Activated CD4-positive, alpha-beta T cell treated with anti-CD3 and anti-CD28 coated beads, Interleukin-2, Interleukin-6, amounts not matched to agents 100 ng/mL and 50 ng/mL, durations not matched to agents 16 hours and 8 hours (primary cell): ENCODE data around the gene KRTAP9-8.
"Not testable (repeated sequence)": the region's sequence is repeated elsewhere in the genome, so short reads cannot be mapped to it uniquely, and the experiment has no call there.

Experiments
- DNase-seq: peaks from one replicate; pipeline ENCODE4 v3.0.0-alpha.2; 2020

The KRTAP9-8 gene

GRCh38 chr17:41255381-41256290 lies 17.8 kb downstream of the KRTAP9-8 start, which contains the start of gene KRTAP9-9:
Gene KRTAP9-9 (plus strand): TSS chr17:41255384.
- not testable (repeated sequence) for DNase-seq

DNA sequence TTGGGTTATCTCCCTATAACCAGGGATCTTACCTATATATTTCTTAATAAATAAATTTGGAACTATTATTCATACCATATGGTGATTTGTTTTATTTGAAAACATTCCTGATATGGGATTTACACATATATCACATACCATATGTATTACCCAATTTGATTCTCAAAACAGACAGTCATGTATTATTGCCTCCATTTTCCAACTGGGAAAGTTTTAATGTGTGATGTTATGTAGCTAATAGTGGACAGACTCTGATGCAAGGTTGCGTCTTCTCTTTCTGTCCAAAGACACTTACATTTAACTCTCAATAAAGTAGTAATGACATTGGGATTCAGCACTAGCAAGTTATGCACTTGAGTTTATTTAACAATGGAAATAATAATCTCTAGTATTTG lies 18.5 kb downstream of the KRTAP9-8 start:
- DNase-seq, result no peak

GRCh38 chr17:41258406-41258805 lies 20.6 kb downstream of the KRTAP9-8 start:
- no peak for DNase-seq

DNA sequence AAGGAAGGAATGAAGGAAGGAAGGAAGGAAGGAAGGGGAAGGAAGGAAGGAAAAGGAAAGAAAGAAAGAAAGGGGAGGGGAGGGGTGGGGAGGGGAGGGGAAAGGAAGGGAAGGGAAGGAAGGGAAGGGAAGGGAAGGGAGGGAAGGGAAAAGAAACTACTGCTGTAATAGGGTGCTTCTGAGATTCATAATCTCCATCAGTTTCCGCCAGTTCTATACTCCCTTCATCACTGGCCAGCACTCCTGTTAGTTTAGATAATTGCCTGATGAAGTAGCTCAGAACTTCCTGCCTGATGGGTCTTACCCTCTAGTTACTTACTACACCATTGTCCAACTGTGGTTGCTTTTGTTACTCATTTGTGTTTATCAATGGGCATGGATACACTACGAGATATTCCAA lies 25.4 kb downstream of the KRTAP9-8 start:
- no peak for DNase-seq

DNA sequence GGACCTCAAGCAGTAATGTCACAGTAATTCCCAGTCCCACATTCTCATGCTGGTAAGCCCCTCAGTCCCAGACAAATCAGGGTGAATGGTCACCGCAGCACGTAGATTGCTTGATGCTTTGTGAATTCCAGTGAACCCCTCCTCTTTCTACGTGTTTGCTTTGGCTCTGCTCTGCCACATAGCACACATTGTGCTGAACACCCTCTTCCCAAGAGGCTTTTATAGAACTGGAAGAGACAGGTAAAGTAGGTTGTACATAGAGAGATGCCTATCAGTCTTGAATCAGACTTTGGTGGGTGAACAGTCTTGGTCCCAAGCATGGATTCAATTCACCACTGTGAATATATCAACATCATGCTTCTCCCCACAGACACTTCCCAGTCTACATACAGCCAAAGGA lies 26.8 kb downstream of the KRTAP9-8 start:
- DNase-seq, result no peak

DNA sequence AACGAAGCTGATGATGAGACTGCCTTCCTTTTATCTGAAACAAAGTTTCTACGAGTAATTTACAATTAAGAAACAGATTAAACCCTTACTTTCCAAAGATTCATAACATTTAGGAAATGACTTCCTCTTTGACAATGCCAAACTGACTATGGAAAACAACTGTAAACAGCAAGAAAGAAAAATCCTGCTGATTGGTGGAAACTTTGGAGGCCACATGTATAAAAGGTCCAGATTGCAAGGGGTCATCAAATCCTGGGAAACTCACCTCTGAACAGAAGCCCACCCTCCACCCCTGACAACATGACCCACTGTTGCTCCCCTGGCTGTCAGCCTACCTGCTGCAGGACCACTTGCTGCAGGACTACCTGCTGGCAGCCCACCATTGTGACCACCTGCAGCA lies 27.3 kb downstream of the KRTAP9-8 start, which contains the start of gene KRTAP9-6:
TSS of gene KRTAP9-6 (plus strand) at position 301 of the 400 bp plus-strand sequence. CDS start at position 301, 0 bp downstream.
- no peak for DNase-seq

- DNase-seq, result no peak
Observed at GRCh38 chr17:41267711-41268110, 29.9 kb downstream of the KRTAP9-8 start.

DNA sequence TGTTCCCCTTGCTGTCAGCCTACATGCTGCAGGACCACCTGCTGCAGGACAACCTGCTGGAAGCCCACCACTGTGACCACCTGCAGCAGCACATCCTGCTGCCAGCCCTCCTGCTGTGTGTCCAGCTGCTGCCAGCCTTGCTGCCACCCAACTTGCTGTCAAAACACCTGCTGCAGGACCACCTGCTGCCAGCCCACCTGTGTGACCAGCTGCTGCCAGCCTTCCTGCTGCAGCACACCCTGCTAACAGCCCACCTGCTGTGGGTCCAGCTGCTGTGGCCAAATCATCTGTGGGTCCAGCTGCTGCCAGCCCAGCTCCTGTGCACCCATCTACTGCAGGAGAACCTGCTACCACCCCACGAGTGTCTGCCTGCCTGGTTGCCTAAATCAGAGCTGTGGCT lies 33.5 kb downstream of the KRTAP9-8 start:
- not testable (repeated sequence) for DNase-seq

DNA sequence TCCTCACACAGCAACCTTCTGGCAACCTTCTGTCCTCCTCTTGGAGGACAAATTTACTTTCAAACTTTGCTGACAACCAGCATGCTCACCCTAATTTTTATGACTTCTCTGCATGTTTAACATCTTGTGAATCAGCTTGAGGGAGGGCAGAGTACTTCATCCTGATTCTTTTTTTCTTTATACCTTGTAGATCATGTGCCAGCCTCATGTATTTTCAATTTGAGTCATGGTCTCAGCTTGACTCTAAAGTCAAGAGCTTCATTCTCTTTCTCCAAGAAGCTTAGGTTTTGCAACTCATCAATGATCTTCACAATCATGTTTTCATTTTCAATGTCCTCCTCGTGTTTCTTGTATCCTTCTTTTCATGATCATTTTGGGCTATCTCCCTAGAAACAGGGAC lies 34.1 kb downstream of the KRTAP9-8 start:
- DNase-seq, result no peak

GRCh38 chr17:41275648-41276190 lies 37.9 kb downstream of the KRTAP9-8 start, which contains the start of gene KRTAP9-7:
Gene KRTAP9-7 (plus strand): TSS chr17:41275698. CDS start chr17:41275698, 0 bp downstream.
- DNase-seq, result not testable (repeated sequence)

DNA sequence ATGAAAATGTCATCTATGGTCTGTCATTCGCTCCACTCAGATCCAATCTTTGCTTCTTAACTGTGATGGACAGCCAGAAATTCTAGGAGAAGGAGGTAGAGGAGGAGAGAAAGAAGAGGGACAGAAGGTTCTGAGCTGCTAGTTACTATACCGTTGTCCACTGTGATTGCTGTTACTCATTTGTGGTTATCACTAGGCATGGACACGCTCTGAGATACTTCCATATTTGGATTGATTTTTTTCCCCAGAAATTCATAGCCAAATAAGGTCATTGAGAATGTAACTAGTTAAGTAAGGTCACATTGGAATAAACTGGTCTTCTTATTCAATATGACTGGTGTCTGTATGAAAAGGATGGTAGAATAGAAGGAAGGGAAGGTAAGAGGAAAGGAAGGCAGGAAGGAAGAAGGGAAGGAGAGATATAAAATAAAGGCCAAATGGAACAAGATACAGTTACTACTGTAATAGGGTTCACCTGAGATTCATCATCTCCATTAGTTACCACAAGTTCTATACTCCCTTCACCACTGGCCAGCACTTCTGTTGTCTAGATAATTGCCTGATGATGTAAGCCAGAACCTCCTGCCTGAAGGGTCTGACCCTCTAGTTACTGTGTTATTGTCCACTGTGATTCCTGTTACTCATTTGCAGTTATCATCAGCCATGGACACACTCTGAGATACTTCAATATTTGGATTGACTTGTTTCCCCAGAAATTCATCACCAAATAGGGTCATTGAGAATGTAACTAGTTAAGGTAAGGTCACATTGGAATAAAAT lies 40.6 kb downstream of the KRTAP9-8 start:
- no peak for DNase-seq

DNA sequence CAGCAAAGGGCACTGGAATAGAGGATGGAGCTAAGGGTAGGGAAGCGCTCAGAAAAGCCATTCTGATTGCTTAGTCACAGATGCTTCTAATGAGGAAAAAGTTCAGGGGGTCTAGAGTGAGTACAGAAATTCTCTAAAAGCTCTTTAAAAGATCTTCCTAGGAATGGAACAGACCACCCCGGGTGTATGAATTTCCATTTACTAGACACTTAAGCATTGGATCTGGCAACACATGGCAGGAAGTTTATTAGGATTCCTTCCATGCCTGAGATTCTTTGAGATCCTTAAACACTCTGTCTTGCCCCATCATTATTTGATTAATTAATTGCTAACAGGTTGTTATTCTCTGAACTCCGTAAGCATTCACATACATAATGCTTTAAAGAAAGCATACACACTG lies 46.2 kb downstream of the KRTAP9-8 start:
- no peak for DNase-seq

GRCh38 chr17:41284546-41284945 lies 46.7 kb downstream of the KRTAP9-8 start:
- no peak for DNase-seq

- no peak for DNase-seq
Observed at GRCh38 chr17:41287050-41287449, 49.3 kb downstream of the KRTAP9-8 start.
